Colonic mucosa (tissue), 4 donors: ENCODE measurements around the gene TMEM101. TPM values are rescaled to one million over a fixed set of nuclear protein-coding genes. Genes with fewer than 3 reads are reported as not detected.

Source experiments
- DNase-seq: peaks from one replicate; pipeline ENCODE4 v3.0.0-alpha.2; 2020
- H3K27ac ChIP-seq: fragments of 200-600 bp; one replicate; pipeline ENCODE4 v1.8.0; 2021
- H3K27me3 ChIP-seq: fragments of 200-600 bp; one replicate; pipeline ENCODE4 v1.8.0; 2021
- H3K36me3 ChIP-seq: fragments of 200-600 bp; one replicate; pipeline ENCODE4 v1.8.0; 2021
- H3K4me1 ChIP-seq: fragments of 200-600 bp; one replicate; pipeline ENCODE4 v1.8.0; 2021; ENCODE audit warnings: mild to moderate bottlenecking
- H3K4me3 ChIP-seq: fragments of 200-600 bp; one replicate; pipeline ENCODE4 v1.8.0; 2021
- H3K9ac ChIP-seq, 2 donors: one replicate each; pipeline ENCODE4 v1.7.0; 2013; ENCODE audit warnings: control low read depth in 2 of 2, low read depth in 2 of 2, low read length in 2 of 2
- H3K9me3 ChIP-seq: fragments of 200-600 bp; one replicate; pipeline ENCODE4 v1.8.0; 2021
- CTCF ChIP-seq: fragments of 200-600 bp; IDR thresholded peaks from one replicate; pipeline ENCODE4 v1.8.0; 2022; ENCODE audit warnings: antibody characterized with exemption, mild to moderate bottlenecking
- intact Hi-C: fragments of 100-400 bp; cut with DNase I; formaldehyde crosslinking; loops from one replicate; pipeline ENCODE4 v1.14.1; 2022
- total RNA-seq, 2 donors: library from RNA; stranded (reverse); fragmentation: NEBNext Ultra II Directional in 1 of 2; extraction: Animal tissue kit (Norgen Biotek cat#: 25700) in 1 of 2; gene quantifications; one replicate each; pipeline ENCODE4 v1.2.1, GENCODE V29; 2021
- donor health status: healthy.
- donor health status: DM: no; HTN: no; CAD: no.
- donor health status: DM: no; HTN: no; CAD: no.

The TMEM101 gene
- total RNA-seq, 2 donors from 2014 or later, result 26.8 to 33.7 TPM

DNA sequence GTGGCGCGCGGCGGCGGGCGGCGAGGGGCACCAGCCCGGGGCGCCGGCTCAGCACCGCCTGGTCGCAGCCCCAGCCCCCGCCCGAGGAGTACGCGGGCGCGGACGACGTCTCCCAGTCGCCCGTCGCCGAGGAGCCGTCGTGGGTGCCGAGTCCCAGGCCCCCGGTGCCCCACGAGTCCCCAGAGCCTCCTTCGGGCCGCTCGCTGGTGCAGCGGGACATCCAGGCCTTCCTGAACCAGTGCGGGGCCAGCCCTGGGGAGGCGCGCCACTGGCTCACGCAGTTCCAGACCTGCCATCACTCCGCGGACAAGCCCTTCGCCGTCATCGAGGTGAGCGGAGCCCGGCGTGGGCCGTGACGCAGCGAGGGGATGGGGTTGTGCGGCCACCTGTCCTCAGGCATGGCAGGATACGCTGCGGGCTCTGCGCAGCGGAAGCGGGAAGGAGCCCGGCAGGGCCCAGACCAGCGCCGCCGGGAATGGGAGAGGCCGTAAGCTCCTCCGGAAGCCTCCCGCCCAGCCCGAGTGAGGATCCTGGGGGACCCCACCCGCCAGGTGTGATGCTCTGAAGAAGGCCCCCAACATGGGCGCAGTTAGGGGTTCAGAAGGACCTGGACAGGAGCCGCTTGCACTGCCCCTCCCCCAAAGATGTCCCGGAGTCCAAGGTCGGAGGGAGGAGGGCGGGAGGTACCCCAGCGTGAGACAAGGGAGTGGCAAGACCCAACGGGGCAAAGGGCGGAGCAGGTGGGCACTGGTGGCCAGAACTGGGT is 9.8 kb downstream of the TMEM101 start:
- intact Hi-C loops, result no loop called here
- H3K4me1 ChIP-seq, result peaks cover 11% of the 10 kb centered on the region
- no peaks in the 10 kb centered on the region for H3K36me3 ChIP-seq
- peaks cover 18% of the 10 kb centered on the region for H3K27me3 ChIP-seq
- peak overlapping the region; percentile 62 for H3K4me3 ChIP-seq
- DNase-seq, result peak; percentile 79
- peak overlapping the region; percentile 82 for H3K27ac ChIP-seq
- TF ChIP-seq CTCF, result no peak
- no peaks in the 10 kb centered on the region for H3K9me3 ChIP-seq
- H3K9ac ChIP-seq, result peak overlapping the region; percentile 30 to 73

GRCh38 chr17:44004077-44004760 is 10.5 kb downstream of the TMEM101 start, which contains the start of gene NAGS:
Gene NAGS, plus strand, starts transcription at chr17:44004622. Its CDS starts 42 bp downstream, at chr17:44004664.
- Histone ChIP-seq H3K27me3 (peaks cover 18% of the 10 kb centered on the region), H3K4me3 (peak within 1 kb of the TSS; percentile 62), H3K4me1 (peaks cover 11% of the 10 kb centered on the region), H3K27ac (peak within 1 kb of the TSS; percentile 82), H3K9ac (peak within 1 kb of the TSS; percentile 30 to 73), H3K36me3 (no peaks in the 10 kb centered on the region), H3K9me3 (no peaks in the 10 kb centered on the region)
- TF ChIP-seq CTCF, result no peak
- intact Hi-C loops, result no loop called here
- DNase-seq, result peak; percentile 29

DNA sequence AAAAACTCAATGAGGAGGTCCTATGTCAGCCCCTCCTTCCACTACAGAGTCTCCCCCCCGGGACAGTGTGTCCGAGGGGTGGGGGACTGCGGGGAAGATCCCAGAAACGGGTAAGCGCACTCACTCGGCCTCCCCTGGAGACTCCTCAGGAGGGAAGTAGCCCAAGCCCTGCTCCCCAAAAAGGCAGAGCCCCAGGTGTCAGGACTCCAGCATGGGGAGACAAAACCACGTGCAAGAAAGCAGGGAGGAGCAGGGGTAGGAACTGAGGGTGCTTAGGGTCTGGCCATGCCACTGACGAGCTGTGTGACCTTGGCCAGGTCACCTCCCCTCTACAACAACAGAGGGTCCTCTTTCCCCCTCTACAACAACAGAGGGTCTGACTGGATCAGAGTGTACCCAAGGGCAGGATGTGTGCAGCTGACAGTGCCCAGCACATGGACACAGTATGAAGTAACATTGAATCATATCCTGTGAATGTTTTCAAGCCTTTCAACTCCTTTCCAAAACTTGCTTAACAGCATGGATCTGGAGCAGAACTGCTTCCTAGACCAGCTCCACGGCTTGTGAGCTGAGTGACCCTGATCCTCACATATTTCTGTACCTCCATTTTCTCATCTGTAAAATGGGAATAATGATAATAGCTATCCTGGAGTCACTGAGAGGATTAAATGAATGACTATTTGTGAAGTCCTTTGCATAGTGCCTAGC is 12.5 kb downstream of the TMEM101 start:
- no peaks in the 10 kb centered on the region for H3K9me3 ChIP-seq
- H3K4me1 ChIP-seq, result peaks cover 11% of the 10 kb centered on the region
- peak overlapping the region in 1 of 2 donors; percentile 12 for H3K9ac ChIP-seq
- H3K4me3 ChIP-seq, result no peak overlapping the region
- intact Hi-C loops, result no loop called here
- H3K27me3 ChIP-seq, result peaks cover 18% of the 10 kb centered on the region
- no peak for TF ChIP-seq CTCF
- no peak overlapping the region for H3K27ac ChIP-seq
- DNase-seq, result no peak
- H3K36me3 ChIP-seq, result no peaks in the 10 kb centered on the region

DNA sequence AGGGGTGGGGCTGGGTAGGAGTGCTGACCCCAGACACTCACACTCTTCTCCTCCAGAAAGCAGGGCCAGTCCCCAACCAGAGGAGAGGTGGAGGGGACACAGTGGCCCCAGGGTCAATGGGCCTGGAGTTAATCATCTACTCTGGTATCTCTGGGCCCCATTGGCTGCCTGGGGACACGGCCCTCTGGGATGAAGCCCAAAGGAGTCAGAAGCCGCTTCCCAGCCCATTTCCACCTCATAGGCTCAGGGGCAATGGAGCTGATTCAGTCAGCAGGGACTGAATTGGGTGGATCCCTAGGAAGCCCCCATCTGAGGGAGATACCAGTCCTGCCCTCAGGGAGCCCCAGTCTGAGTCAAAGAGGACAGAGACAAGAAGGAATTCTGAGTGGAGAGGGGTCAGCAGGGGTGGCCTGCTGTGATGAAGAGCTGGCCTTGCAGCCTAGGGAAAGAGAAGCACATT is 13.3 kb downstream of the TMEM101 start:
- intact Hi-C loops, result no loop called here
- Histone ChIP-seq H3K9ac (no peak overlapping the region), H3K27ac (no peak overlapping the region), H3K4me3 (no peak overlapping the region), H3K27me3 (peaks cover 18% of the 10 kb centered on the region), H3K36me3 (no peaks in the 10 kb centered on the region), H3K9me3 (no peaks in the 10 kb centered on the region), H3K4me1 (peaks cover 8% of the 10 kb centered on the region)
- TF ChIP-seq CTCF, result no peak
- no peak for DNase-seq

GRCh38 chr17:44000871-44001460 is 13.8 kb downstream of the TMEM101 start:
- H3K9ac ChIP-seq, result no peak overlapping the region
- no peak overlapping the region for H3K27ac ChIP-seq
- H3K27me3 ChIP-seq, result peaks cover 18% of the 10 kb centered on the region
- H3K4me3 ChIP-seq, result no peak overlapping the region
- intact Hi-C loops, result no loop called here
- no peaks in the 10 kb centered on the region for H3K9me3 ChIP-seq
- no peaks in the 10 kb centered on the region for H3K36me3 ChIP-seq
- TF ChIP-seq CTCF, result no peak
- no peak for DNase-seq
- peaks cover 6% of the 10 kb centered on the region for H3K4me1 ChIP-seq
